Bone marrow (tissue), 2 donors: Measurements from ENCODE around the gene PTGER4.
"Not testable (repeated sequence)": the region's sequence is repeated elsewhere in the genome, so short reads cannot be mapped to it uniquely, and the experiment has no call there.

Source experiments
- DNase-seq, 2 donors: peaks; one replicate each; lab custom pipeline; 2025; lab: John Stamatoyannopoulos, UW

Gene PTGER4

DNA sequence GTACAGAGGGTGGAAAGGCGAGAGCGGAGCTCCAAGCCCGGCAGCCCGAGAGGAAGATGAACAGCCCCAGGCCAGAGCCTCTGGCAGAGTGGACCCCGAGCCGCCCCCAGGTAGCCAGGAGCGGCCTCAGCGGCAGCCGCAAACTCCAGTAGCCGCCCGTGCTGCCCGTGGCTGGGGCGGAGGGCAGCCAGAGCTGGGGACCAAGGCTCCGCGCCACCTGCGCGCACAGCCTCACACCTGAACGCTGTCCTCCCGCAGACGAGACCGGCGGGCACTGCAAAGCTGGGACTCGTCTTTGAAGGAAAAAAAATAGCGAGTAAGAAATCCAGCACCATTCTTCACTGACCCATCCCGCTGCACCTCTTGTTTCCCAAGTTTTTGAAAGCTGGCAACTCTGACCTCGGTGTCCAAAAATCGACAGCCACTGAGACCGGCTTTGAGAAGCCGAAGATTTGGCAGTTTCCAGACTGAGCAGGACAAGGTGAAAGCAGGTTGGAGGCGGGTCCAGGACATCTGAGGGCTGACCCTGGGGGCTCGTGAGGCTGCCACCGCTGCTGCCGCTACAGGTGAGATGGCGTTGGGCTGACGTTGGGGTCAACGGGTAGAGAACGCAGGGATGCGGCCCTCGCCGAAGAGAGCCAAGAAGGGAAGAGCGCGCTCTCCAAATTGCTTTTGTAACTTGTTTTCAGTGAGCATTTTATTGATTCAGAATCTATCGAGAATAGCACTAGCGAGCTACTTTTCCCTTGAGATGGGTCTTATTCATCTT lies at the start of gene PTGER4:
Gene PTGER4 (plus strand): TSS at position 3 of the 769 bp plus-strand sequence. CDS start 1,079 bp downstream, outside the sequence.
- no peak for DNase-seq

DNA sequence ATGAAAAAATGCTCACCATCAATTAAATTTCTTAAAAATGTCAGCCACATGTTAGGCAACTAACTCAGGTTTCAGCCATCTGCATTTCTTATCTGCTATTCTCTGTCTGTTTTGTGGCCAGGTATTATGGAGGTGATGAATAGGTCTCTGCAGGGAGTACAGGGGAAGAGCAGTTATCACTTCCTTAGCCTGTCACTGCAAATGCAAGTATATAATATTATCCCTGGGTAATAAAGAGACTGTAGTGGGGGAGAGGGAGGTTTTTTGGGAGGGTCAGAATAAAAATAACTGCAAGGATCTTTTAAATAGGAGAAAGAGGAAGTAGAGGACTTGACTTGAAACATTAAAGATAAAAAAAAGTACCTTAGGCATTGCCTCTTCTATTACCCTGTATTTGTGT lies 49.6 kb upstream of the PTGER4 start:
- DNase-seq: peak in 1 of 2 donors; percentile 77

DNA sequence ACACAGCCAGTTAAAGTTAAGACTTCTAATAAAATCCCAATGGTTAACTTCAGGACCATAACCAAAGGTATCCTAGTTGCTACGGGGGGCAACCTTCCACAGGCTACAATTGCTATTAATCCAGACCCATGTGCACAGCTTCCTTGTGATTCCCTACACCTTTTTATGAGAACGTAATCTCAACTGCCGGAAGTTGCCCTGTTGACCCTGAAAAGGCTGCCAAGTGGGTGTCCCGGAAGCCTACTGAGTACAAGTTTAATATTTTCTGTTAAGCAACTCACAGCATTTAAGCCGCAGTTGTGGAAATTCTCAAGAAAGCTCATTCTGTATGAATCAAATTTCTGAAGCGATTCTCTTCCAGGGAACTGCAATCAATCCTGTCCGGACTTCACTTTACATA lies 48.5 kb upstream of the PTGER4 start:
- no peak for DNase-seq

DNA sequence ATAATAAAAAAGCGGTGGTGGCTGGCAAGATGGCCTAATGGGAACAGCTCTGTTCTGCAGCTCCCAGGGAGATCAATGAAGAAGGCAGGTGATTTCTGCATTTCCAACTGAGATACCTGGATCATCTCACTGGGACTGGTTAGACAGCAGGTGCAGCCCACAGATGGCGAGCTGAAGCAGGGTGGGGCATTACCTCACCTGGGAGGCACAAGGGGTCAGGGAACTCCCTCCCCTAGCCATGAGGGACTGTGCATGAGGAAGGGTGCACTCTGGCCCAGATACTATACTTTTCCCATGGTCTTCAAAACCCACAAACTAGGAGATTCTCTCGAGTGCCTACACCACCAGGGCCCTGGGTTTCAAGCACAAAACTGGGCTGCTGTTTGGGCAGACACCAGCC lies 45.6 kb upstream of the PTGER4 start:
- no peak for DNase-seq

DNA sequence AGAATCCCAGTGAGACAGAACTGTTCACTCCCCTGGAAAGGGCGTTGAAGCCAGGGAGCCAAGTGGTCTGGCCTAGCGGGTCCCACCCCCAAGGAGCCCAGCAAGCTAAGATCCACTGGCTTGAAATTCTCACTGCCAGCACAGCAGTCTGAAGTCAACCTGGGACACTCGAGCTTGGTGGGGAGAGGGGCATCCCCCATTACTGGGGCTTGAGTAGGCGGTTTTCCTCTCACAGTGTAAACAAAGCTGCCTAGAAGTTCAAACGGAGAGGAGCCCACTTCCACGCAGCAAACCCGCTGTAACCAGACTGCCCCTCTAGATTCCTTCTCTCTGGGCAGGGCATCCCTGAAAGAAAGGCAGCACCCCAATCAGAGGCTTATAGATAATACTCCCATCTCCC lies 45.1 kb upstream of the PTGER4 start:
- DNase-seq: no peak

DNA sequence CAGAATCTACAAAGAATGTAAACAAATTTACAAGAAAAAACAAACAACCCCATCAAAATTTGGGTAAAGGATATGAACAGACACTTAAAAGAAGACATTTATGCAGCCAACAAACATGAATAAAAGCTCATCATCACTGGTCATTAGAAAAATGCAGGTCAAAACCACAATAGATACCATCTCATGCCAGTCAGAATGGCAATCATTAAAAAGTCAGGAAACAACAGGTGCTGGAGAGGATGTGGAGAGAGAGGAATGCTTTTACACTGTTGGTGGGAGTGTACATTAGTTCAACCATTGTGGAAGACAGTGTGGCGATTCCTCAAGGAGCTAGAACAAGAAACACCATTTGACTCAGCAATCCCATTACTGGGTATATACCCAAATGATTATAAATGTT lies 40.2 kb upstream of the PTGER4 start:
- not testable (repeated sequence) for DNase-seq

DNA sequence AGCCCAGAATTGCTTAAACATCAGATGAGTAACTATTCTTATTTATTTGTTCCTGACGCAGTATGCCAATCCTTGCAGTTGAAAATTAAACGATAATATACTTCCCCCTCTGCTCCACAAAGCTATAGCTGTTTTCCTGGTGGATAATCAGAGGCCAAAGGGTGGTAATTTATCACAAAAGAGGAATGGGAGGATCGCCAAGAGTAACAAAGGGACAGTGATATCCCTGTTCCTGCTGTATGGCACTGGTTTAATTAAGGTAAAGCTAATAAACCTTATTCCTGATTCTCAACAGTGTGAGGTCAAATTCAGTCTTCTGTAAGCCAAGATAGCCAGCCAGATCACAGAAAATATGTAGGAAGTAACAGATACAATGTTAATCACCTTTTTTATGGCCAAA lies 33.4 kb upstream of the PTGER4 start:
- DNase-seq: no peak

DNA sequence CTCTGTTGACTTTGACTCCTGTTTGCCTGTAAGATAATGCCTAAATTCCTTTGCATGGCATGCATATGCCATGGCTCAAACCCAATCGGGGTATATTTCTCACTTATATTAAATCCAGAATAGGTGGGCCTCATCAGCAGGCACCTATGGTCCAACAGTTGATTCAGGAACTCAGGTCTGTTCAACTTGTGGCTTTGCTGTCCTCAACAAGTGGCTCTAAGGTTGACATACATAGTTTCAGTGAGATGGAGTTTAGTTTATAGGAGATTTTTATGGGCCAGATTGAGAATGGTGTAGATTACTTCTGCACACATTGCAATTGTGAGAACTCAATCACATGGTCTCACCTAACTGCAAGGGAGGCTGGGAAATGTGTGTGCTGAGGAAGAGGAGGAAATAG lies 31.6 kb upstream of the PTGER4 start:
- no peak for DNase-seq

DNA sequence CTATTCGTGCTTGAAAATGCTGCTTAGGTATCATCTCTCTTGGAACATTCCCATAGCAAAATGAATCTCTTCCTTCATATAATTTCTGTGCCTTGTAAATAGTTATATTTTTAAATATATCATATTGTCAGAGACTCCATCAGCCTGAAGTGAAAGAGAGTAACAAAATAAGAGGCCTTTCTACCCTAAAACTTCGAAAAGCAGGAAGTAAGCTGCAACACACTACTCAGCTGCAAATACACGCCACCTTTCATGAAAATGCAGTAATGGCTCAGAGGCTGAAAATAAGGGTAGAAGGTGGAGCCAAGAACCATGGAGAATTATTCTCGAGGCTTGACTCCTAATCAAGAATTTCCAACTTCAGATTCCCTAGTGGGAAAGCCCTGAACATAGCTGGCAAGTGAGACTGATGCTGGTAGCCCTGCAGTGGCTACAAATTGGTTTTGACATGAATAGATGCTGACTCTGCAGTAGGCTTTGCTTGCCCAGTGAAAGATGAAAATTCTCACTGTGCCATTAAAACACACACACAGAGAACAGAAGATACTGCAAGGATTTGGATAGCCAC lies 30.2 kb upstream of the PTGER4 start:
- no peak for DNase-seq

DNA sequence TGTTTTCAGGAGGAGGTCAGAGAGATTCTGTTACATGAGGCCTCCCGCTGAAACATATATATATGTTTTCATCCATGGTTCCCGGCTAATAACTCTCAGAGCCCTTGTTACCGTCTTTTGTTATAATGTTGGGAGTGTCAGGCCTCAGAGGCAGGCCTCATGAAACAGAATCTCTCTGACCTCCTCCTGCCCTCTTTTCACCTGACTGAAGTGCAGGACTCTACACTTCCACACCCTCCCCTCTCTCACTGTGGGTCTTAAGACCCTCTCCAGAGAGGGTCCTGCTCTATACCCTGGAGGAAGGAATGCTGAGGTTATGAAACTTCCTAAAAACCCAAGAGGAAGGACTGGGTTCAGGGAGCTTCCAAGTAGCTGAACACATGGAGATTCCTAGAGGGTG lies 28.5 kb upstream of the PTGER4 start:
- no peak for DNase-seq

DNA sequence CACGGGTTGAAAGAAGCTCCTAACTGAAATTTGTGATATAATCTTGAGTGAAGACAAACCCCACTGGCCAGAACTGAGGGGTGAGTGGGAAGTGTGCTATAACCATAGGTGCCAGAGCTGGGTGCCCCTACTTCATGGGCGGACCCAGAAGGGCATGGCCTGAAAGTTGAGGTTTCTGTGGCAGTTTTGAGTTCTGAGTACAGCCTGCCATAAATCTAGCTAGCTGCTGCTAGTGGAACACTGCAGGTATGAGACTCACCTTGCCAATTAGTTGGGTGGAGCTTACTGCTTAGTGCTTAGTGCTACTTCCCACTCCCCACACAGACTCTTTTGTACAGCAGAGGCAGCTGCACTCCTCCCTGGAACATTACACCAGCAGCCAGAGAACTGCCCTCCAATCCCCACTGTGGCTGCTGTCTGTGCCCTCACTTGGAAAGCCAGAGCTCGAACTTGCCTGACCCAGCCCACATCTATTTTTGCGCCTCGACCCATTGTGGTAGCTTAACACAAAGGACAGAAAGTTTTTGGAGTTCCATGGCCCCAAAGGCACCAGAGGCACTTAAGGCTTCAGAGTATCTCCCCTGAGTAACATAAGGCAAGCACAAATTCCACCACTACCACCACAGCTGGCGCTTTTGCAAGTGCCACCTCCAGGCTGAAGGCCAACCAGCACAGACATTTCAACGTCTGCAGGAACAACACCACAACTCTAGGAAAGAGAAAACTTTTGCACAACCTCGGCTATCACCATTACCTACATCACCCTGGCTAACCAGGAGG lies 27.1 kb upstream of the PTGER4 start:
- DNase-seq: no peak

DNA sequence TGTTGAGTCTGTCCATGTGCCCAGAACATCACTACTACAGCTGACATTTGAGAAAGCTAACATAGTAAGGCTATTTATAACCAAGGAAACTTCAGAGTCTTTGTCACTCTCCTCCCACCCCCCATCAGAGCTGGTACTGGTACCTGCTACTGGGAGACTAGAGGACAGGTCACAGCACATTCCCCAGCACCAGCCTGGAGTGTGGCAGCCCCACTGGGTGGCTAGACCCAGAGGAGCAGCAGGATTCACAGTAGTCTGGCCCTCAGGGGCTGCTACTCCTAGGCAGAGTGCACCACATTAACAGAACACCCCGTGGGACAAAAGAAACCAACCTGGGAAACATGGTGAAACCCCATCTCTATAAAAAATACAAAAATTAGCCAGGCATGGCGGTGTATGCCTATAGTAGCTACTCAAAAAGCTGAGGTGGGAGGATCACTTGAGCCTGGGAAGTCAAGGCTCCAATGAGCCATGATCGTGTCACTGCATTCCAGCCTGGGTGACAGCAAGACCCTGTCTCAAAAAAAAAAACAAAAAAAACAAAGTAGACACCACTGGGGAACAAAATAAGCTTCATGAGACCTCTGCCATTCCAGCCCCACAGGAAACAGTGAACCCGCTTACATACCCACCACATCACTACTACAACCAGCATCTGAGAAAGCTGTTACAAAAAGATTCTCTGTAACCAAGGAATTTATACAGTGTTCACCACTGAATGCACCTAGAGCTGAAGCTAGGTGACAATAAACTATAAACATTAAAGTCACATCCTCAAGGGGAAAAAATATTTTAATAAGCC lies 26.3 kb upstream of the PTGER4 start:
- DNase-seq: no peak

DNA sequence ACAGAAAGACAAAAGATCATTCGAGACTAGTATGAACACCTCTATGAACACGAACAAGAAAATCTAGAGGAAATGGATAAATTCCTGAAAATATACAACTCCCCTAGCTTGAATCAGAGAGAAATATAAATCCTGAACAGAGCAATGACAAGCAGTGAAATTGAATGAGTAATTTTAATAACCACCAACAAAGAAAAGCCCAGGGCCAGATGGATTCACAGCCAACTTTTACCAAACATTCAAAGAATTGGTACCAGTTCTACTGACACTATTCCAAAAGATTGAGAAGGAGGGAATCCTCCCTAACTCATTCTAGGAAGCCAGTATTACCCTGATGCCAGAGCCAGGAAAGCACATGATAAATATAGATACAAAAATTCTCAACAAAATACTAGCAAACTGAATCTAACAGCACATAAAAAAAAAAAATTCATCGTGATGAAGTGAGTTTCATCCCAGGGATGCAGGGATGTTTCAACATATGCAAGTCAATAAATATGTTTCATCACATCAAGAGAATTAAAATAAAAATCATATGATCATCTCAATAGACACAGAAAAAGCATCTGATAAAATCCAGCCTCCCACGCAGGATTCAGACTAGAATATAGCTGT lies 25.2 kb upstream of the PTGER4 start:
- no peak for DNase-seq

DNA sequence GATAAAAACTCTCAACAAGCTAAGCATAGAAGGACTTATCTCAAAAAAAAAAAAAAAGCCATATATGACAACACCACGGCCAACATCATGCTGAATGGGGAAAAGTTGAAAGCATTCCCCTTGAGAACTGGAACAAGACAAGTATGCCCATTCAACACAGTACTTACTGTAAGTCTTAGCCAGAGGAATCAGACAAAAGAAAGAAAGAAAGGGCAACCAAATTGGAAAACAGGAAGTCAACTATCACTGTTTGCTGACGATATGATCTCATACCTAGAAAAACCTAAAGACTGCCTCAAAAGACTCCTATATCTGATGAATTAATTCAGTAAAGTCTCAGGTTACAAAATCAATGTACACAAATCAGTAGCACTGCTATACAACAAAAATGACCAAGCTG lies 24.6 kb upstream of the PTGER4 start:
- DNase-seq: peak in 1 of 2 donors; percentile 72

DNA sequence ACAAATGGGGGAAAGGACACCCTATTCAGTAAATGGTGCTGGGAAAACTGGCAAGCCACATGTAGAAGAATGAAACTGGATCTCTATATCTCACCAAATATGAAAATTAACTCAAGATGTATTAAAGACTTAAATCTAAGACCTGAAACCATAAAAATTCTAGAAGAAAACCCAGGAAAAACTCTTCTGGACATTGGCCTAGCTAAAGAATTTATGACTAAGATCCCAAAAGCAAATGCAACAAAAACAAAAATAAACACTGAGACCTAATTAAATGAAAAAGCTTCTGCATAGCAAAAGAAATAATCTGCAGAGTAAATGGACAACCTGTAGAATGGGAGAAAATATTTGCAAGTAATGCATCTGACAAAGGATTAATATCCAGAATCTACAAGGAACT lies 23.6 kb upstream of the PTGER4 start:
- not testable (repeated sequence) for DNase-seq

DNA sequence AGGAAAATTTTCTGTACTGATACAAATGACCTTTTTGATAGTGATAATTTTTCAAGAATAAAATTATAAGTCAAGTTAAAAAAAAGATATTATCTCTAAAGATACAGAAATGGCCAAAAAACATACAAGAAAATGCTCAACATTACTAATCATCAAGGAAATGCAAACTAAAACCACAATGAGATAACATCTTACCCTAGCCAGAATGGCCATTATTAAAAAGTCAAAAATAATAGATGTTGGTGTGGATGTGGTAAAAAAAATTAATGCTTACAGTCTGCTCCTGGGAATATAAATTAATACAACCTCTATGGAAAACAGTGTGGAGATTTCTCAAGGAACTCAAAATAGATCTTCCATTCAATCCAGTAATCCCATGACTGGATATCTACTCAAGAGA lies 22.9 kb upstream of the PTGER4 start:
- DNase-seq: no peak

DNA sequence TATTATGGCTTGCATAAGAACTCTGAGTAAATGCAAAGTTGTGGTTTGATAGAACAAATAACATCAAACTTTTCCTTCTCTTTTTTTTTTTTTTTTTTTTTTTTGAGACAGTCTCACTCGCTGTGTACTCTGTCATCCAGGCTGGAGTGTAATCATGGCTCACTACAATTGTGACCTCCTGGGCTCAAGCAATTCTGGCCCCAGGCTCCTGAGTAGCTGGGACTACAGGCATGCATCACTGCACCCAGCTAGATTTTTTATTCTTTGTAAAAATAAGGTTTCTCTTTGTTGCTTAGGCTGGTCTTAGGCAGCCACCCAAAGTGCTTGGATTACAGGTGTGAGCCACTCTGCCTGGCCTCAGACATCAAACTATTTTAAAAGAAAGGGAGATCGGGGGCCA lies 19.0 kb upstream of the PTGER4 start:
- DNase-seq: no peak

DNA sequence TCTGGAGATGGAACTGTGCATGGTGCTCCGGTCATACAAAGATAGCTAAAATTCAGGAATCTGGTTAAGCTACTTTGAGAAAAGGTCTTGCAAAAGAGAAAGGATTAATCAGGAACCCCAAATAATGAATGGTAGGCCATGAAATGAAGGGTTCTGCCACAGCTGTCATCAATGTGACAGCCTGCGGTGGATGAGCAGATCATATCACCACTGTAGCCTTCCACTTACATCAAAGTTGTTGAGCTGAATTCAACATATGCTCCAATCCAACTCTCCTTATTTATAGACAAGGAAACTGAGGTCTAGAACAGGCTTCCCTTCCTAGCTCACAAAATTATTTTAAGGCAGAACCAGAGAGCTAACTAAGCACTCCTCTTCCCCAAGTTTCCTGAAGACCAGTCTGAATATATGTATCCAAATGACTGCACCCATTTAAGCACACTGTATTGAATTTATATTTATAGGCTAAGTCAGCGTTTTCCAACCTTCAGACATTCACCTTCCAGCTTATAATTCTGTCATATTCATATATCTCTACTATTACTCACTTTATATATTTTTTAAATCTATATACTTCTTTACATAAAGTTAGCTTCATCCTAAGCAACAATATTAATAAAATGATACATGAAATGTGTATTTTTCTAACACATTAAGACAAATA lies 13.9 kb upstream of the PTGER4 start:
- no peak for DNase-seq

DNA sequence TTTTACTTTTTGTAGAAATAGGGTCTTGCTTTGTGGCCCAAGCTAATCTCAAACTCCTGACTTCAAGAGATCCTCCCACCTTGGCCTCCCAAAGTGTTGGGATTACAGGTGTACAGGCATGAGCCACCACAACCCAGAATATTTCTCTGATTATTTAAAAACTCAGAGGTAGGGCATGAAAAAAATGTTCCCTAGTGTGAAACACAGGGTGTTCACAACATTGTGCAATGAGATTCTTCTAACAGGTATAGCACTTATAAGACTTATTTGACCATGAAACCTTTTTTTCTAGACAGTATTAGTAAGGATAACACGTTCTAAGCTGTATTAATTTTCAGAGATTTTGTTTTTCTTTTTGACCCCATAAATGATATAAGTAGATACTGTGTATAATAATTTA lies 13.1 kb upstream of the PTGER4 start:
- no peak for DNase-seq

DNA sequence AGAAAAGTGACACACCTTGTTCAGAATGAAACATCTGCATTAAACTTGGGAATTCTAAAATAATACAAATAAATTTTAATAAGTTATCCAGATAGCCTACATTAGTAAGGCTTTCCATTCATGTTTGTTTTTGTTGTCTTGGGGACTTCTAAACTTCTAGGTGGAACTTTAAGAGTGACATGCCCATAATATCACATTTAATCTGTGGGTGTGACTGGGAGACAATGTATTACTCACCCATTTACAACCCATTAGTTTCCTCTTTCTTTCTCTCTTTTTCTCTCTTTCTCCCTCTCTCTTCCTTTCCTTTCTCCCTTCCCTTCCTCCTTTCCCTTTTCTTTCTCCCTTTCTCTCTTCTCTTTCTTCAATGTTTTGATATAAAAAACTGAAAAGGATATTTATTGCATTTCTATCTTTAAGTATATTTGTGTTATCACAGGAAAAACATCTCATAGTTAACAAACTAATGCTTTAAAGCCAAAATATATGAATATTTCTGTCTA lies 12.5 kb upstream of the PTGER4 start:
- DNase-seq: no peak
